ENCODE measurements around the gene TRIM10.
A peak's percentile ranks its signal among the peaks of the same experiment; 100 is the strongest.
"Not testable (repeated sequence)": the region's sequence is repeated elsewhere in the genome, so short reads cannot be mapped to it uniquely, and the experiment has no call there.

TRIM10 gene

GRCh38 chr6:30152910-30153610 is 8.0 kb downstream of the TRIM10 start:
- no peak for DNase-seq

- DNase-seq: no peak
Measured at GRCh38 chr6:30152016-30152673, 8.9 kb downstream of the TRIM10 start.

GRCh38 chr6:30151580-30151979 is 9.4 kb downstream of the TRIM10 start:
- DNase-seq: no peak

GRCh38 chr6:30150671-30151395 is 10.2 kb downstream of the TRIM10 start:
- no peak for DNase-seq

- no peak for DNase-seq
Measured at GRCh38 chr6:30149858-30150550, 11.0 kb downstream of the TRIM10 start.

GRCh38 chr6:30149234-30149633 is 11.8 kb downstream of the TRIM10 start:
- no peak for DNase-seq

GRCh38 chr6:30147096-30147495 is 13.9 kb downstream of the TRIM10 start:
- no peak for DNase-seq

- DNase-seq: no peak
Measured at GRCh38 chr6:30145818-30146217, 15.2 kb downstream of the TRIM10 start.

GRCh38 chr6:30144811-30145210 is 16.2 kb downstream of the TRIM10 start:
- DNase-seq: no peak

GRCh38 chr6:30143780-30144179 is 17.2 kb downstream of the TRIM10 start:
- DNase-seq: no peak

GRCh38 chr6:30142665-30143064 is 18.3 kb downstream of the TRIM10 start:
- no peak for DNase-seq

- not testable (repeated sequence) for DNase-seq
Measured at GRCh38 chr6:30140240-30140639, 20.8 kb downstream of the TRIM10 start.

- DNase-seq: no peak
Measured at GRCh38 chr6:30136570-30137286, 24.3 kb downstream of the TRIM10 start.

GRCh38 chr6:30135757-30136156 is 25.3 kb downstream of the TRIM10 start, which contains the start of gene TRIM40:
TSS of gene TRIM40 (plus strand) at chr6:30136140. CDS start at chr6:30137037, 897 bp downstream.
- DNase-seq: no peak

- DNase-seq: no peak
Measured at GRCh38 chr6:30135147-30135546, 25.9 kb downstream of the TRIM10 start.

- DNase-seq: no peak
Measured at GRCh38 chr6:30131947-30132497, 29.0 kb downstream of the TRIM10 start.

GRCh38 chr6:30130887-30131862 is 29.8 kb downstream of the TRIM10 start:
- DNase-seq: peak; percentile 60

GRCh38 chr6:30130179-30130679 is 30.8 kb downstream of the TRIM10 start:
- no peak for DNase-seq

GRCh38 chr6:30129265-30130178 is 31.5 kb downstream of the TRIM10 start:
- DNase-seq: no peak
